ENCODE results near the gene CSKMT.
"Not testable (repeated sequence)": the region's sequence is repeated elsewhere in the genome, so short reads cannot be mapped to it uniquely, and the experiment has no call there.

The CSKMT gene, protein sequence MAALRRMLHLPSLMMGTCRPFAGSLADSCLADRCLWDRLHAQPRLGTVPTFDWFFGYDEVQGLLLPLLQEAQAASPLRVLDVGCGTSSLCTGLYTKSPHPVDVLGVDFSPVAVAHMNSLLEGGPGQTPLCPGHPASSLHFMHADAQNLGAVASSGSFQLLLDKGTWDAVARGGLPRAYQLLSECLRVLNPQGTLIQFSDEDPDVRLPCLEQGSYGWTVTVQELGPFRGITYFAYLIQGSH

GRCh38 chr11:62665075-62665598, at the start of gene CSKMT, which contains the start of gene C11orf98:
Gene CSKMT, plus strand, starts transcription at chr11:62665312. Its CDS starts 568 bp downstream, at chr11:62665880.
Gene C11orf98, minus strand, starts transcription at chr11:62665210. Its CDS starts 41 bp downstream, at chr11:62665169.
- no peaks in the 10 kb centered on the region for H3K27me3 ChIP-seq (ENCODE audit: control insufficient read depth, insufficient read depth, low read length)

GRCh38 chr11:62615521-62615920, 49.6 kb upstream of the CSKMT start:
- no peaks in the 10 kb centered on the region for H3K36me3 ChIP-seq (ENCODE audit: control insufficient read depth, insufficient read depth, low read length)
- peaks cover 8% of the 10 kb centered on the region for H3K27me3 ChIP-seq (ENCODE audit: control insufficient read depth, insufficient read depth, low read length)
- H3K9ac ChIP-seq (ENCODE audit: low read depth, low read length), result no peak overlapping the region
- peaks cover under 1% of the 10 kb centered on the region for H3K4me1 ChIP-seq (ENCODE audit: control insufficient read depth, insufficient read depth, low read length)
- H3K9me3 ChIP-seq (ENCODE audit: control insufficient read depth, insufficient read depth, low read length), result no peaks in the 10 kb centered on the region
- H3K4me3 ChIP-seq (ENCODE audit: low read depth, low read length), result no peak overlapping the region

More at GRCh38 chr11:62665075-62665598, at the start of gene CSKMT, which contains the start of gene C11orf98:
- Histone ChIP-seq H3K9ac (ENCODE audit: low read depth, low read length) (peak within 1 kb of the TSS; percentile 97), H3K4me3 (ENCODE audit: low read depth, low read length) (peak within 1 kb of the TSS; percentile 83), H3K36me3 (ENCODE audit: control insufficient read depth, insufficient read depth, low read length) (peaks cover 21% of the 10 kb centered on the region), H3K9me3 (ENCODE audit: control insufficient read depth, insufficient read depth, low read length) (no peaks in the 10 kb centered on the region), H3K4me1 (ENCODE audit: control insufficient read depth, insufficient read depth, low read length) (peaks cover 9% of the 10 kb centered on the region)

- not testable (repeated sequence) for H3K27me3 ChIP-seq (ENCODE audit: control insufficient read depth, insufficient read depth, low read length); H3K9ac ChIP-seq (ENCODE audit: low read depth, low read length); H3K4me1 ChIP-seq (ENCODE audit: control insufficient read depth, insufficient read depth, low read length); H3K4me3 ChIP-seq (ENCODE audit: low read depth, low read length); H3K9me3 ChIP-seq (ENCODE audit: control insufficient read depth, insufficient read depth, low read length); H3K36me3 ChIP-seq (ENCODE audit: control insufficient read depth, insufficient read depth, low read length)
Observed at GRCh38 chr11:62616957-62617356, 48.2 kb upstream of the CSKMT start.

- Histone ChIP-seq H3K27me3 (ENCODE audit: control insufficient read depth, insufficient read depth, low read length) (no peaks in the 10 kb centered on the region), H3K36me3 (ENCODE audit: control insufficient read depth, insufficient read depth, low read length) (peaks cover 11% of the 10 kb centered on the region), H3K9ac (ENCODE audit: low read depth, low read length) (peak overlapping the region; percentile 94), H3K9me3 (ENCODE audit: control insufficient read depth, insufficient read depth, low read length) (no peaks in the 10 kb centered on the region), H3K4me1 (ENCODE audit: control insufficient read depth, insufficient read depth, low read length) (peaks cover 6% of the 10 kb centered on the region), H3K4me3 (ENCODE audit: low read depth, low read length) (peak overlapping the region; percentile 97)
Observed at GRCh38 chr11:62621027-62621566, 44.0 kb upstream of the CSKMT start.

DNA sequence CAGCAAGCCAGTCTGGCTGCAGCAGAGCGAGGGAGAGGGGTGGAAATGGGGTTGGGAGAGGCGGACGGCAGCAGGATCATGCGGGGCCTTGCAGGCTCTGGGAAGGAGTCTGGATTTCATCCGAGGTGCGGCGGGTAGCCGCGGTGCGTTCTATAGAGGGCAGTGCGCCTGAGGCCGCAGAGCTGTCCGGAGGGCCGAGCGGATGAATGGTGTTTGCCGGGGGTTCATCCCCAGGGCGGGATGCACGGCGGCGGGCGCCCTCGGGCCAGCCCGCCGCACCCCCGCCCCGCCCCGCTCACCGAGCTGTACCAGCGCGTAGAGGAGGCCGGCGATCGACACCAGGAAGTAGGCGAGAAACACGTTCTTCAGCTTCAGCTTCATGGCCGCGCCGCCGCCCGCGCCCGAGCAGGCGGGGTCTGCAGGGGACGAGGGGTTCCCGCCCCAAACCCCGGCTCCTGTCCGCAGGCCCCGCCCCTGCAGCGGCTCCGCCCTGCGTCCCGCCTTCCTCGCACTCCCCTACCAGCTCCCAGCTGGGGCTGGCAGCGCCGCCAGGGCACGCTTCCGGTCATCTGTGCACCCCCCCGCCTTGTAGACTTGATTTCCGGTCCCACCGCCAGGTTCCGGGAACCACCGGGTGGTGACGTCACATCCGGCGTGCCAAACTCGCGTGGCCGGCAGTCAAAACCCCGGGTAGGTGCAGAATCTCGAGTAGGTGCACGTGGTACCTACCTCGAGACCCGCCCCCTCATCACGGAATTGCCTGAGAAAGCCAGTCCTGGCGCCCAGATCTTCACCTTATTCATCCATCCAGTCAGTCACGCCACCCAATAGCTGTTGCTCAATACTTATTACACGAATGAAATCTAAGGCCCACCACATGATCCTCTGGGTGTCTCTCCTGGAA, 43.3 kb upstream of the CSKMT start, which contains the start of gene B3GAT3:
Gene B3GAT3 (minus strand): TSS at position 420 of the 904 bp plus-strand sequence. CDS start 39 bp downstream, at position 381.
- Histone ChIP-seq H3K36me3 (ENCODE audit: control insufficient read depth, insufficient read depth, low read length) (peaks cover 18% of the 10 kb centered on the region), H3K9me3 (ENCODE audit: control insufficient read depth, insufficient read depth, low read length) (no peaks in the 10 kb centered on the region), H3K9ac (ENCODE audit: low read depth, low read length) (peak within 1 kb of the TSS; percentile 94), H3K4me3 (ENCODE audit: low read depth, low read length) (peak within 1 kb of the TSS; percentile 97), H3K4me1 (ENCODE audit: control insufficient read depth, insufficient read depth, low read length) (peaks cover 6% of the 10 kb centered on the region), H3K27me3 (ENCODE audit: control insufficient read depth, insufficient read depth, low read length) (no peaks in the 10 kb centered on the region)

DNA sequence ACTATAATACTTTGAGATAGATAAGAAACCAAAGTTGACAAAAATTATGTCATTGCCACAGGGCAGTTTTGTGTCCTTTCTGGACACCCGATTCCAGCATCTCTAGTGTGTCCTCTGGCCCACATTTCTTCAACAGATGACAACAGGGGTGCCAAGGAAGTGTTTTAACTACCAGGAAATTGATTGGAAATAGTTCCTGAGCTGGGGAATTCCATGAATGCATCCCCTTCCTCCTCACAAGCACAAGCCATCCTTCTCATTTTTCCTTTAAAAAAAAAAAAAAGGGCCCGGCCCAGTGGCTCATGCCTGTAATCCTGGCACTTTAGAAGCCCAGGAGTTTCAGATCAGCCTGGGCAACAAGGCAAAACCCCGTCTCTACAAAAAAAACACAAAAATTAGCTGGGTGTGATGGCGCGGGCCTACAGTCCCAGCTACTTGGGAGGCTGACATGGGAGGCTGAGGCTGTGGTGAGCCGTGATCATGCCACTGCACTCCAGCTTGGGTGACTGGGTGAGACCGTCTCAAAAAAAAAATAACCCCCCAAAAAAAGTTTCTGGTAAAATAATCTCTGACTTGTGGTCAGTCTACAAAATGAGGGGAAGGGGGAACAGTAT, 42.5 kb upstream of the CSKMT start:
- Histone ChIP-seq H3K36me3 (ENCODE audit: control insufficient read depth, insufficient read depth, low read length) (peaks cover 26% of the 10 kb centered on the region), H3K4me1 (ENCODE audit: control insufficient read depth, insufficient read depth, low read length) (peaks cover 6% of the 10 kb centered on the region), H3K27me3 (ENCODE audit: control insufficient read depth, insufficient read depth, low read length) (no peaks in the 10 kb centered on the region), H3K9ac (ENCODE audit: low read depth, low read length) (no peak overlapping the region), H3K9me3 (ENCODE audit: control insufficient read depth, insufficient read depth, low read length) (no peaks in the 10 kb centered on the region), H3K4me3 (ENCODE audit: low read depth, low read length) (peak overlapping the region; percentile 52)

GRCh38 chr11:62627713-62628112, 37.4 kb upstream of the CSKMT start:
- Histone ChIP-seq H3K9ac (ENCODE audit: low read depth, low read length) (no peak overlapping the region), H3K4me3 (ENCODE audit: low read depth, low read length) (no peak overlapping the region), H3K9me3 (ENCODE audit: control insufficient read depth, insufficient read depth, low read length) (no peaks in the 10 kb centered on the region), H3K4me1 (ENCODE audit: control insufficient read depth, insufficient read depth, low read length) (no peaks in the 10 kb centered on the region), H3K27me3 (ENCODE audit: control insufficient read depth, insufficient read depth, low read length) (no peaks in the 10 kb centered on the region), H3K36me3 (ENCODE audit: control insufficient read depth, insufficient read depth, low read length) (peaks cover 72% of the 10 kb centered on the region)

- Histone ChIP-seq H3K36me3 (ENCODE audit: control insufficient read depth, insufficient read depth, low read length) (peaks cover 74% of the 10 kb centered on the region), H3K9ac (ENCODE audit: low read depth, low read length) (no peak overlapping the region), H3K9me3 (ENCODE audit: control insufficient read depth, insufficient read depth, low read length) (no peaks in the 10 kb centered on the region), H3K4me3 (ENCODE audit: low read depth, low read length) (no peak overlapping the region), H3K4me1 (ENCODE audit: control insufficient read depth, insufficient read depth, low read length) (no peaks in the 10 kb centered on the region), H3K27me3 (ENCODE audit: control insufficient read depth, insufficient read depth, low read length) (no peaks in the 10 kb centered on the region)
Observed at GRCh38 chr11:62632492-62632891, 32.6 kb upstream of the CSKMT start.

DNA sequence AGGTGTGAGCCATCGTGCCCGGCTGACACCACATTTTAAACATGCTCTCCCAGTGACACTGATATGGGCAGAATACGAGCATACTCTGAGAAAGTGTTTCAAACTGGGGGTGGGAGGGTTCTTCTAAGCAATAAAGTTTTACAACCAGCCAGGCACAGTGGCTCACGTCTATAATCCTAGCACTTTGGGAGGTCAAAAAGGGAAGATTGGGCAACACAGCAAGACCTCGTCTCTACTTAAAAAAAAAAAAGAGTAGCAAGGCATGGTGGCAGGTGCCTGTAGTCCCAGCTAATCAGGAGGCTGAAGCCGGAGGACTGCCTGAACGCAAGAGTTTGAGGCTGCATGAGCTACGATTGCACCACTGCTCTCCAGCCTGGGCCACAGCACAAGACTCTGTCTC, 20.9 kb upstream of the CSKMT start:
- Histone ChIP-seq H3K4me3 (ENCODE audit: low read depth, low read length) (no peak overlapping the region), H3K9ac (ENCODE audit: low read depth, low read length) (no peak overlapping the region), H3K9me3 (ENCODE audit: control insufficient read depth, insufficient read depth, low read length) (no peaks in the 10 kb centered on the region), H3K4me1 (ENCODE audit: control insufficient read depth, insufficient read depth, low read length) (no peaks in the 10 kb centered on the region), H3K36me3 (ENCODE audit: control insufficient read depth, insufficient read depth, low read length) (peaks cover 27% of the 10 kb centered on the region), H3K27me3 (ENCODE audit: control insufficient read depth, insufficient read depth, low read length) (no peaks in the 10 kb centered on the region)

- H3K36me3 ChIP-seq (ENCODE audit: control insufficient read depth, insufficient read depth, low read length), result peaks cover 32% of the 10 kb centered on the region
- peak overlapping the region; percentile 95 for H3K4me3 ChIP-seq (ENCODE audit: low read depth, low read length)
- no peaks in the 10 kb centered on the region for H3K9me3 ChIP-seq (ENCODE audit: control insufficient read depth, insufficient read depth, low read length)
- H3K4me1 ChIP-seq (ENCODE audit: control insufficient read depth, insufficient read depth, low read length), result no peaks in the 10 kb centered on the region
- H3K27me3 ChIP-seq (ENCODE audit: control insufficient read depth, insufficient read depth, low read length), result no peaks in the 10 kb centered on the region
- peak overlapping the region; percentile 98 for H3K9ac ChIP-seq (ENCODE audit: low read depth, low read length)
Observed at GRCh38 chr11:62645671-62645945, 19.5 kb upstream of the CSKMT start.

All from iPS-15b (cell line).